ENCODE data around the gene LAG3.

Gene LAG3

DNA sequence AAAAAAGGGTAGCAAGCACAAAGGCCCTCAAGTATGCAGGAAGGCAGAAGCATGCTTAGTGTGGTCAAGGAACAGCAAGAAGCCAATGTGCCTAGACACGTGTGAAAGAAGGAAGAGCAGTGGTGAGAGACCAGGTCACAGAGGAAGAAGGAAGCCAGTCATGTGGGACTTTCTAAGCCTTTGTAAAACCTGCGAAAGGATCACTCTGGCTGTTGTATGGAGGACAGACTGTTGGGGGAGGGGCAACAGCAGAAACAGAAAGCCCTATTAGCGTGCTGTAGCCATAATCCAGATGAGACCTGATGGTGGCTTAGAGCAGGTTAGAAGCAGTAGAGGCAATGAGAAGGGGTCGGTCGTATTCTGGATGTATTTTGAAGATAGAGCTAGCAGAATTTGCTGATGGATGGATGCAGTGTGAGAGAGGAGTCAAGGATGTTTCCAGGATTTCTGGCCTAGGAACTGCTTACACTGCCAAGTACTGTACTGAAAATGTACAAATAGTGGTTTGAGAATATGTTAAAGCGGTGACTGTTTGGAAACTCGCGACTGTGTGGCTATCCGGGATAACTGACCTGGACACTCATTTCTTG, 13.7 kb upstream of the LAG3 start:
- Histone ChIP-seq H3K27me3 (replicated peaks in 2 of 5; ENCODE audit: control insufficient read depth in 4 of 5, insufficient read depth in 5 of 5, low read length in 4 of 5) (no peaks in the 10 kb centered on the region), H3K36me3 (ENCODE audit: control insufficient read depth in 4 of 4, insufficient read depth in 4 of 4, low read length in 3 of 4) (no peaks in the 10 kb centered on the region), H3K9me3 (ENCODE audit: control extremely low read depth in 1 of 5, control insufficient read depth in 4 of 5, insufficient read depth in 2 of 5, low read depth in 1 of 5, low read length in 4 of 5) (no peaks in the 10 kb centered on the region), H3K4me1 (ENCODE audit: control extremely low read depth in 1 of 4, control insufficient read depth in 4 of 4, insufficient read depth in 4 of 4, low read length in 3 of 4) (peaks cover 7 to 10% (median 9%) of the 10 kb centered on the region in 4 experiments), H3K4me3 (ENCODE audit: control insufficient read depth in 1 of 7, extremely low read depth in 1 of 7, insufficient read depth in 4 of 7, low read depth in 2 of 7, low read length in 6 of 7) (no peak overlapping the region), H3K27ac (ENCODE audit: insufficient read depth in 1 of 2, low read depth in 1 of 2, low read length in 2 of 2, poor library complexity in 1 of 2, severe bottlenecking in 2 of 2) (no peak overlapping the region)
- ChIA-PET CTCF (interaction anchor here (0.7 to 10.5 kb wide), 6 partner anchors 14 to 77 kb away, joined by 3 to 237 read pairs (median 4); partner anchors contain the start of genes LAG3 and PTMS), POLR2A (no interaction called here)
- WGBS (ENCODE audit: insufficient coverage) = 88% methylated on average over 9 of the region's 9 CpGs
- no peak for DNase-seq

DNA sequence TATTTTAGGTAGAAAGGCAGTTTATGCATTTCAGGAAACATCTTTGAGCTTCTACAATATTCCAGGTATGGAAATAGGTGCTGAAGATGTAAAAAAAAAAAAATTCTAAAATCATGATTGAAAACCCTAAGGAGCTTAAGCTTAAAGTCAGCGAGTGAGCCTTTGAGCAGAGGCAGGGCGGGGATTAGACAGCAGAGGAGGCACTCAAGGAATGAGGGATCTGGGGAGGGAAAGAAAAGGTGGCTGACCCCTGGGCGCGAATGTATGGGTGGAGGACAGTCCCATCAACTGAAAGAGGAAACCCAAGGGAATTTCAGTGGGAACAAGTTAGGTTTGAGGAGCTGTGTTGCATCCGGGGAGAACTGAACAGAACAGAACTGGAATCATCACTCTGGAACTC, 12.6 kb upstream of the LAG3 start:
- WGBS (ENCODE audit: insufficient coverage) = 100% methylated on average over 5 of the region's 5 CpGs
- H3K36me3 ChIP-seq (ENCODE audit: control insufficient read depth in 4 of 4, insufficient read depth in 4 of 4, low read length in 3 of 4) = no peaks in the 10 kb centered on the region
- no peak overlapping the region for H3K27ac ChIP-seq (ENCODE audit: insufficient read depth in 1 of 2, low read depth in 1 of 2, low read length in 2 of 2, poor library complexity in 1 of 2, severe bottlenecking in 2 of 2)
- ChIA-PET CTCF (interaction anchor here (0.6 to 10.5 kb wide), 12 partner anchors 12 to 221 kb away, joined by 3 to 237 read pairs (median 3); partner anchors contain the start of genes CD4, GPR162, LAG3 and PTMS), POLR2A (no interaction called here)
- H3K9me3 ChIP-seq (ENCODE audit: control extremely low read depth in 1 of 5, control insufficient read depth in 4 of 5, insufficient read depth in 2 of 5, low read depth in 1 of 5, low read length in 4 of 5) = no peaks in the 10 kb centered on the region
- H3K27me3 ChIP-seq (replicated peaks in 2 of 5; ENCODE audit: control insufficient read depth in 4 of 5, insufficient read depth in 5 of 5, low read length in 4 of 5) = no peaks in the 10 kb centered on the region
- no peak for DNase-seq
- H3K4me3 ChIP-seq (ENCODE audit: control insufficient read depth in 1 of 7, extremely low read depth in 1 of 7, insufficient read depth in 4 of 7, low read depth in 2 of 7, low read length in 6 of 7) = no peak overlapping the region
- H3K4me1 ChIP-seq (ENCODE audit: control extremely low read depth in 1 of 4, control insufficient read depth in 4 of 4, insufficient read depth in 4 of 4, low read length in 3 of 4) = peaks cover 0 to 14% (median 7%) of the 10 kb centered on the region in 4 experiments

DNA sequence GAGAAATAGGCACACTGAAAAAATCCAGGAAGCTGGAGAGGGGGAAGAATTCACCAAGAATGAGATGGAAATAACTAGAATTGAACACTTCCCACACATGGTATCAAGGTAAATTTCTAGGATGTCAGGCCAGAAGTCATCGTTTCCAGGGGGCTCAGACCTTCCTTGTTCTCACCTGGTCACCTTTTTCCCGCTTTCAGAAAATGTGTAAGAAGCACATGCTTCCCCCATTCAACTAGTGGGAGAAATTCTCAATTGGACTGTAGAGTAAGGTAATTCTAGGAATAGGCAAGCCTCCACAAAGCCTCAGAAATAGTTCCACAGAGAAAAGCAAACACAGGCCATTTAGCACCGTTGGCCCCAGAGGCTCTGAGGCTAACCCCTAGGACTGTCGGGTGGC, 8.9 kb upstream of the LAG3 start:
- H3K27ac ChIP-seq (ENCODE audit: insufficient read depth in 1 of 2, low read depth in 1 of 2, low read length in 2 of 2, poor library complexity in 1 of 2, severe bottlenecking in 2 of 2) = no peak overlapping the region

DNA sequence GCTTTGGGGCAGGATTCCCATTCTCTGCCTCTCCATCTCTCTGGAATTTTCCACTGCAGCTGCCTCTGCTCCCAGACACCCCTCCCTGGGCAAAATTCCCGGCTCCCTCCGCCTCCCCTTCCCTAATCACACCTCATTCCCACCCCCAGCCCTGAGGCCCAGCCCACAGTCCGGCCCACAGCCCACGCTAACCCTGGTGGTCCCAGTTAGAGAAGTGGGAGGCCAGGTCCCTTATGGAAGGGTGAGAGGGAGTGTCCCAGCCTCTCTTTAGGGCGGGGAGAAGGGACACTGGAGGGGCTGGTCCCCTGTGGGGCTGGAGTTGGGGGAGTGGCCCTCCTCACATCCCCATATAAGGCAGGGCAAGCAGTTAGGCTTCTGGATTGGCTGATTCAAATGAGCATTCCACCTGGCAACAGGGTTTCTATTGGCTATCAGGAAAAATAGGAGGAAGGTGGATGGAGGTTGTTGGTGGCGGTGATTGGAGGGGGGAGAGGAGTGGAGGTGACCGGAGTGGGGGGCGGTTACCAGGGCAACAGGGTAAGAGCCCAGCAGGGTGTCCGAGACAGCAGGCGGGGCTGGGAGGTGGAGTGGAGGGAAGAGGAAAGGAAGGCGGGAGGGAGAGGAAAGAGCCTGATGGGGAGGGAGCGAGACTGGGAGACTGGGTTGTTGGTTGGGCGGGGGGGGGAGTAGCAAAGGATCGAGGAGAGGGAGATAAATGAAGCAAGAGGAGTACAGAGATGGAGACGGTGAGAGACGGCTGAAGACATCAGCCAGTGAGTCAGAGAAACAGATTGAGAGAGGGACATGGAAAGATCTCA, 8.1 kb upstream of the LAG3 start:
- Histone ChIP-seq H3K27ac (ENCODE audit: insufficient read depth in 1 of 2, low read depth in 1 of 2, low read length in 2 of 2, poor library complexity in 1 of 2, severe bottlenecking in 2 of 2) (peak overlapping the region in 1 of 2 experiments; percentile 64), H3K4me1 (ENCODE audit: control extremely low read depth in 1 of 4, control insufficient read depth in 4 of 4, insufficient read depth in 4 of 4, low read length in 3 of 4) (peaks cover 8 to 44% (median 31%) of the 10 kb centered on the region in 4 experiments), H3K9me3 (ENCODE audit: control extremely low read depth in 1 of 5, control insufficient read depth in 4 of 5, insufficient read depth in 2 of 5, low read depth in 1 of 5, low read length in 4 of 5) (no peaks in the 10 kb centered on the region), H3K4me3 (ENCODE audit: control insufficient read depth in 1 of 7, extremely low read depth in 1 of 7, insufficient read depth in 4 of 7, low read depth in 2 of 7, low read length in 6 of 7) (peak overlapping the region in 5 of 7 experiments; percentile 10 to 71 (median 48)), H3K27me3 (replicated peaks in 2 of 5; ENCODE audit: control insufficient read depth in 4 of 5, insufficient read depth in 5 of 5, low read length in 4 of 5) (peaks cover 0 to 16% (median 0%) of the 10 kb centered on the region in 5 experiments), H3K36me3 (ENCODE audit: control insufficient read depth in 4 of 4, insufficient read depth in 4 of 4, low read length in 3 of 4) (no peaks in the 10 kb centered on the region)
- CTCF ChIA-PET = interaction anchor here (1.1 to 15.2 kb wide), 5 partner anchors 8 to 58 kb away, joined by 4 to 237 read pairs (median 4); partner anchors contain the start of genes GPR162 and MLF2
- POLR2A ChIA-PET = interaction anchor here (0.6 to 1.1 kb wide), 3 partner anchors 9 to 529 kb away, joined by 3 to 5 read pairs (median 3); partner anchors contain the start of gene MLF2
- DNase-seq = peak; percentile 92 to 96 (median 95)
- WGBS (ENCODE audit: insufficient coverage) = 2% methylated on average over 12 of the region's 16 CpGs

More for the DNA sequence above, 8.9 kb upstream of the LAG3 start:
- Histone ChIP-seq H3K4me1 (ENCODE audit: control extremely low read depth in 1 of 4, control insufficient read depth in 4 of 4, insufficient read depth in 4 of 4, low read length in 3 of 4) (peaks cover 8 to 36% (median 26%) of the 10 kb centered on the region in 4 experiments), H3K36me3 (ENCODE audit: control insufficient read depth in 4 of 4, insufficient read depth in 4 of 4, low read length in 3 of 4) (no peaks in the 10 kb centered on the region), H3K4me3 (ENCODE audit: control insufficient read depth in 1 of 7, extremely low read depth in 1 of 7, insufficient read depth in 4 of 7, low read depth in 2 of 7, low read length in 6 of 7) (no peak overlapping the region), H3K27me3 (replicated peaks in 2 of 5; ENCODE audit: control insufficient read depth in 4 of 5, insufficient read depth in 5 of 5, low read length in 4 of 5) (peaks cover 0 to 16% (median 0%) of the 10 kb centered on the region in 5 experiments), H3K9me3 (ENCODE audit: control extremely low read depth in 1 of 5, control insufficient read depth in 4 of 5, insufficient read depth in 2 of 5, low read depth in 1 of 5, low read length in 4 of 5) (no peaks in the 10 kb centered on the region)
- CTCF ChIA-PET = interaction anchor here (1.1 to 2.0 kb wide), 4 partner anchors 8 to 59 kb away, joined by 4 read pairs; partner anchors contain the start of genes GPR162 and MLF2
- DNase-seq = no peak
- no CpG with 5 or more reads among the region's 4 CpGs for WGBS (ENCODE audit: insufficient coverage)
- POLR2A ChIA-PET = interaction anchor here (1.1 kb wide), 1 partner anchor 11 kb away, joined by 3 read pairs; the partner anchor contains the start of gene MLF2

DNA sequence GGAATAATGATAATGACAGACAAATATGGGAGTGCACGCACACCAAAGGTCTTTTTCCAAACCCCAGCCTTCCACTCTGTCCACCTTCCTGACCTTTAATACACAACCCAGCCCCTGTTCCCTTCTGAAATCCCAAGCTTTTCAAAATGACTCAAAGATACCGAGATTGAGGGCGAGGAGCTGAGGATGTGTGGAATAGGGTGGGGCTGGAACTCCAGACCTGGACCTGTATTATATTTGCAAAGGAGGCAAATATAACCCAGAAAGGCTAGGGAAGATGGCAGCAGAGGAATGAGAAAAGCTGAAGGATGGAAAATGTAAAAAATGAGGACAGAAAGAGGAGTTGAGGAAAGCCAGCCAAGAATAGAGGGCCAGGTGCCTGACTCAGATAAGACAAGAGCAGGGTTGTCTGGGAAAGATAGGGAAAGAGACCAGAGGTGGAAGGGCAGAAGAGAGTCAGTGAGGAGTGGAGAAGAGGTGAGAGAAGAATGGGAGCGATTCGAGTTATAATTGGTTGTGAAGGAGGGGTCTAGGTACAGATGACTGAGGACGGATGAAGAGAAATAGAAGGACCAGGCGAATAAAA, 7.2 kb upstream of the LAG3 start:
- peaks cover 0 to 16% (median 0%) of the 10 kb centered on the region in 5 experiments for H3K27me3 ChIP-seq (replicated peaks in 2 of 5; ENCODE audit: control insufficient read depth in 4 of 5, insufficient read depth in 5 of 5, low read length in 4 of 5)
- peak overlapping the region in 1 of 2 experiments; percentile 70 for H3K27ac ChIP-seq (ENCODE audit: insufficient read depth in 1 of 2, low read depth in 1 of 2, low read length in 2 of 2, poor library complexity in 1 of 2, severe bottlenecking in 2 of 2)
- 38% methylated on average over 6 of the region's 7 CpGs for WGBS (ENCODE audit: insufficient coverage)
- POLR2A ChIA-PET = interaction anchor here (2.3 kb wide), 1 partner anchor 12 kb away, joined by 12 read pairs; the partner anchor contains the start of gene MLF2
- H3K9me3 ChIP-seq (ENCODE audit: control extremely low read depth in 1 of 5, control insufficient read depth in 4 of 5, insufficient read depth in 2 of 5, low read depth in 1 of 5, low read length in 4 of 5) = no peaks in the 10 kb centered on the region
- no peak for DNase-seq
- CTCF ChIA-PET = interaction anchor here (0.8 to 15.2 kb wide), 10 partner anchors 9 to 67 kb away, joined by 3 to 237 read pairs (median 12); partner anchors contain the start of genes GPR162 and MLF2
- H3K4me1 ChIP-seq (ENCODE audit: control extremely low read depth in 1 of 4, control insufficient read depth in 4 of 4, insufficient read depth in 4 of 4, low read length in 3 of 4) = peaks cover 8 to 53% (median 35%) of the 10 kb centered on the region in 4 experiments
- H3K36me3 ChIP-seq (ENCODE audit: control insufficient read depth in 4 of 4, insufficient read depth in 4 of 4, low read length in 3 of 4) = peaks cover 0 to 7% (median 2%) of the 10 kb centered on the region in 4 experiments
- H3K4me3 ChIP-seq (ENCODE audit: control insufficient read depth in 1 of 7, extremely low read depth in 1 of 7, insufficient read depth in 4 of 7, low read depth in 2 of 7, low read length in 6 of 7) = peak overlapping the region in 5 of 7 experiments; percentile 58 to 93 (median 71)

DNA sequence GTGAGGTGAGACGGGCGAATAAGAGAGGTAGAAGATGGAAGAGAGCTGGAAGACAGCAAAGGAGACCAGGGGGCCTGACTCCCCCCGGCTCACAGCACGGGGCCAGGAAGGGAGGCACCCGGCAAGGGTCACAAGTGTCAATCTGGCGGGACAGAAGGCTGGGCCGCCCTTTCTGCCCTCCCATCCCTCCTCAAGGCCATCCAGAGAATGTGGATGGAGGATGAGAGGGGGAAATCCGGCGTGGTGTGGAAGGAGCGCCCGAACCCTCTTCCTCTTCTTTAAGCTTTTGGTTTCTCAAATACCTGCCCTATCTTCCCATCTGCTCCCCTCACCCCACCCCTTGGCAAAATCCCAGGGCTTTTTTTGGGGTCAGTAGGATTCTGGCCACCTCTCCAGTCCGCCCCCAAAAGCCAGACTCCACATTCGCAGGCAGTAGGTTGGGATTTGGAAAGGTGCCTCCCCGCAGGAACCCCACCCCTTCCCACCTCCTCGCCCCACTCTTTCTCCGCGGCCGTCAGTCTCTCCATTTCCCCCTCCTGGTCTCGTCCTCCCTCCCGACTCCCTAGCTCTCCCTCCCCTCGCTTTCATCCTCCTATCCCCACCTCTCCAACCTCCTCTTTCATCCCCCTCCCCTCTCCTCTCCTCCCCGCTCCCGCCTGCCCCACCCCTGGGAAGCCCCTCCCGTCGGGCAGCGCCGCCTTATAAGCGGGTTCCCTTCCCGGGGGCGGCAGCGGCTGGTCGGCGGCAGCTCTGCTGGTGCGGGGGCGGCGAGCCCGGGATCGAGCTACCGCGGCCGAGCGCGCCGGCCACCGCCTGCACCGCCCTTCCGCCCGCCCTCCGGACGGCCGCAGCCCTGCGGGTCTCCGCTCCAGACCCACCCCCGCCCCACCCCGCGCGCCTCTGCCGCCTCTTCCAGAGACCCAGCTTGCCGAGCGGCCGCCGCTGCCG, 6.4 kb upstream of the LAG3 start, which contains the start of gene PTMS:
Gene PTMS (plus strand): TSS at position 730 of the 948 bp plus-strand sequence. CDS start 343 bp downstream, outside the sequence.
- 3% methylated on average over 39 of the region's 63 CpGs for WGBS (ENCODE audit: insufficient coverage)
- peak within 1 kb of the TSS in 1 of 2 experiments; percentile 70 for H3K27ac ChIP-seq (ENCODE audit: insufficient read depth in 1 of 2, low read depth in 1 of 2, low read length in 2 of 2, poor library complexity in 1 of 2, severe bottlenecking in 2 of 2)
- peak within 1 kb of the TSS; percentile 56 to 93 (median 74) for H3K4me3 ChIP-seq (ENCODE audit: control insufficient read depth in 1 of 7, extremely low read depth in 1 of 7, insufficient read depth in 4 of 7, low read depth in 2 of 7, low read length in 6 of 7)
- ChIA-PET POLR2A (interaction anchor here (0.6 to 2.3 kb wide), 3 partner anchors 13 to 193 kb away, joined by 3 to 12 read pairs (median 3); partner anchors contain the start of gene MLF2), CTCF (interaction anchor here (0.8 to 15.2 kb wide), 18 partner anchors 10 to 69 kb away, joined by 3 to 237 read pairs (median 4); partner anchors contain the start of genes CD4, GPR162 and MLF2)
- peaks cover 0 to 10% (median 2%) of the 10 kb centered on the region in 4 experiments for H3K36me3 ChIP-seq (ENCODE audit: control insufficient read depth in 4 of 4, insufficient read depth in 4 of 4, low read length in 3 of 4)
- peaks cover 8 to 59% (median 37%) of the 10 kb centered on the region in 4 experiments for H3K4me1 ChIP-seq (ENCODE audit: control extremely low read depth in 1 of 4, control insufficient read depth in 4 of 4, insufficient read depth in 4 of 4, low read length in 3 of 4)
- H3K27me3 ChIP-seq (replicated peaks in 2 of 5; ENCODE audit: control insufficient read depth in 4 of 5, insufficient read depth in 5 of 5, low read length in 4 of 5) = peaks cover 0 to 16% (median 0%) of the 10 kb centered on the region in 5 experiments
- H3K9me3 ChIP-seq (ENCODE audit: control extremely low read depth in 1 of 5, control insufficient read depth in 4 of 5, insufficient read depth in 2 of 5, low read depth in 1 of 5, low read length in 4 of 5) = no peaks in the 10 kb centered on the region
- no peak for DNase-seq

Data from common myeloid progenitor, CD34-positive (primary cell).